Astrocyte (in vitro differentiated cells and primary cell): ENCODE results near the gene SLC17A7. TPM values are rescaled to one million over a fixed set of nuclear protein-coding genes. Genes with fewer than 3 reads are reported as not detected.

Experiments
- DNase-seq: peaks from one replicate; pipeline ENCODE4 v3.0.0-alpha.2; 2010; ENCODE audit warnings: low read depth
- FAIRE-seq: peaks from 2 replicates; lab custom pipeline; 2011; peaks lifted over from hg19 to GRCh38; lab: Jason Lieb, UNC
- H2AFZ ChIP-seq: 2 replicates; pipeline ENCODE4 v1.6.0; 2012; ENCODE audit warnings: low read depth, low read length, inconsistent platforms
- H3K27ac ChIP-seq: 2 replicates; pipeline ENCODE4 v1.5.1; 2011; ENCODE audit warnings: low read depth, low read length, inconsistent platforms
- H3K27me3 ChIP-seq: 2 replicates; pipeline ENCODE4 v1.6.0; 2011; ENCODE audit warnings: low read length, inconsistent platforms; ENCODE audit not compliant: insufficient read depth
- H3K36me3 ChIP-seq: 2 replicates; pipeline ENCODE4 v1.5.1; 2011; ENCODE audit warnings: low read length, inconsistent platforms; ENCODE audit not compliant: insufficient read depth
- H3K4me1 ChIP-seq: 2 replicates; pipeline ENCODE4 v1.5.1; 2011; ENCODE audit warnings: low read length, inconsistent platforms; ENCODE audit not compliant: insufficient read depth
- H3K4me2 ChIP-seq: 2 replicates; pipeline ENCODE4 v1.6.0; 2012; ENCODE audit warnings: low read length, inconsistent platforms
- H3K4me3 ChIP-seq: 2 replicates; pipeline ENCODE4 v1.5.1; 2011; ENCODE audit warnings: low read depth, mild to moderate bottlenecking, low read length, inconsistent platforms; ENCODE audit not compliant: insufficient read depth
- H3K79me2 ChIP-seq: 2 replicates; pipeline ENCODE4 v1.6.0; 2012; ENCODE audit warnings: mild to moderate bottlenecking, low read length, inconsistent platforms; ENCODE audit not compliant: insufficient read depth
- H3K9ac ChIP-seq: 2 replicates; pipeline ENCODE4 v1.6.0; 2012; ENCODE audit warnings: mild to moderate bottlenecking, low read length, inconsistent platforms
- H3K9me3 ChIP-seq: 2 replicates; pipeline ENCODE4 v1.5.1; 2012; ENCODE audit warnings: low read depth, mild to moderate bottlenecking, low read length, inconsistent platforms; ENCODE audit not compliant: insufficient read depth
- H4K20me1 ChIP-seq: 2 replicates; pipeline ENCODE4 v1.6.0; 2012; ENCODE audit warnings: low read length, inconsistent platforms; ENCODE audit not compliant: insufficient read depth
- H3K27ac Mint-ChIP-seq: one replicate; pipeline ENCODE4 v1.8.0; 2021; ENCODE audit warnings: mild to moderate bottlenecking, mixed read lengths; ENCODE audit not compliant: unreplicated experiment
- H3K27me3 Mint-ChIP-seq: one replicate; pipeline ENCODE4 v1.8.0; 2021; ENCODE audit warnings: low read depth, mixed read lengths; ENCODE audit not compliant: unreplicated experiment
- H3K36me3 Mint-ChIP-seq: one replicate; pipeline ENCODE4 v1.8.0; 2021; ENCODE audit warnings: low read depth, mixed read lengths; ENCODE audit not compliant: unreplicated experiment
- H3K4me1 Mint-ChIP-seq: one replicate; pipeline ENCODE4 v1.8.0; 2021; ENCODE audit warnings: low read depth, mixed read lengths; ENCODE audit not compliant: unreplicated experiment
- H3K4me3 Mint-ChIP-seq: one replicate; pipeline ENCODE4 v1.8.0; 2021; ENCODE audit warnings: mild to moderate bottlenecking, moderate library complexity, mixed read lengths; ENCODE audit not compliant: unreplicated experiment
- H3K9me3 Mint-ChIP-seq: one replicate; pipeline ENCODE4 v1.8.0; 2021; ENCODE audit warnings: mild to moderate bottlenecking, mixed read lengths; ENCODE audit not compliant: unreplicated experiment
- CTCF ChIP-seq: IDR thresholded peaks from 2 replicates; pipeline ENCODE4 v1.5.1; 2011; ENCODE audit warnings: low read depth, mild to moderate bottlenecking, inconsistent platforms, low read length, moderate library complexity; ENCODE audit not compliant: insufficient read depth
- EZH2 ChIP-seq: IDR thresholded peaks from 2 replicates; pipeline ENCODE4 v1.6.1; 2012; ENCODE audit warnings: mild to moderate bottlenecking, low read length, inconsistent platforms; ENCODE audit not compliant: insufficient read depth
- total RNA-seq: library from RNA; stranded (reverse); gene quantifications from 2 replicates; pipeline ENCODE4 v1.2.1, GENCODE V29; 2021

SLC17A7 gene
- total RNA-seq, 1 donor from 2014 or later: 0.16 TPM

GRCh38 chr19:49432141-49433073 is 8.9 kb downstream of the SLC17A7 start:
- peaks cover 71% of the 10 kb centered on the region for H3K27me3 Mint-ChIP-seq
- DNase-seq: no peak

GRCh38 chr19:49431330-49431749 is 10.0 kb downstream of the SLC17A7 start:
- DNase-seq: no peak
- peaks cover 2% of the 10 kb centered on the region for H3K4me1 Mint-ChIP-seq
- no peak overlapping the region for H3K4me3 Mint-ChIP-seq
- H3K27me3 ChIP-seq: peaks cover 85% of the 10 kb centered on the region
- H3K36me3 Mint-ChIP-seq: no peaks in the 10 kb centered on the region
- H3K9ac ChIP-seq: no peak overlapping the region
- no peak overlapping the region for H3K4me2 ChIP-seq
- no peak overlapping the region for H3K4me3 ChIP-seq
- peaks cover 11% of the 10 kb centered on the region for H3K9me3 Mint-ChIP-seq
- TF ChIP-seq EZH2: no peak
- no peak for TF ChIP-seq CTCF
- no peaks in the 10 kb centered on the region for H3K4me1 ChIP-seq
- H3K27ac Mint-ChIP-seq: no peak overlapping the region
- no peaks in the 10 kb centered on the region for H4K20me1 ChIP-seq
- FAIRE-seq: no peak
- no peak overlapping the region for H2AFZ ChIP-seq
- peaks cover 75% of the 10 kb centered on the region for H3K27me3 Mint-ChIP-seq
- peaks cover 7% of the 10 kb centered on the region for H3K9me3 ChIP-seq
- no peaks in the 10 kb centered on the region for H3K79me2 ChIP-seq
- H3K36me3 ChIP-seq: no peaks in the 10 kb centered on the region
- H3K27ac ChIP-seq: no peak overlapping the region

More at GRCh38 chr19:49432141-49433073, 8.9 kb downstream of the SLC17A7 start:
- Mint-ChIP-seq H3K36me3 (no peaks in the 10 kb centered on the region), H3K4me1 (peaks cover 2% of the 10 kb centered on the region), H3K4me3 (no peak overlapping the region), H3K9me3 (peaks cover 9% of the 10 kb centered on the region), H3K27ac (no peak overlapping the region)
- Histone ChIP-seq H3K79me2 (no peaks in the 10 kb centered on the region), H3K9me3 (peaks cover 7% of the 10 kb centered on the region), H2AFZ (no peak overlapping the region), H3K4me3 (no peak overlapping the region), H3K27ac (no peak overlapping the region), H3K9ac (no peak overlapping the region), H3K27me3 (peaks cover 83% of the 10 kb centered on the region), H3K36me3 (no peaks in the 10 kb centered on the region), H3K4me2 (no peak overlapping the region), H3K4me1 (no peaks in the 10 kb centered on the region), H4K20me1 (no peaks in the 10 kb centered on the region)
- TF ChIP-seq EZH2 (peak; percentile 71), CTCF (no peak)
- no peak for FAIRE-seq
